Right lobe of liver (tissue), 4 donors: ENCODE data around the gene PTH2.

Experiments
- POLR2A ChIP-seq: fragments of 450-650 bp; IDR thresholded peaks from one replicate; pipeline ENCODE4 v1.6.1; 2017; ENCODE audit warnings: antibody characterized with exemption, mild to moderate bottlenecking
- TF ChIP-seq, protein P1 (sequence below), 4 donors: fragments of 200-600 bp in 3 of 4; fragments of 450-650 bp in 1 of 4; IDR thresholded peaks; one replicate each; pipeline versions ENCODE4 v1.5.1 to v1.8.0; 2016 to 2022; ENCODE audit warnings: antibody characterized with exemption in 4 of 4, mild to moderate bottlenecking in 2 of 4
- donor health status: DM: no; HTN: no; CAD: no.
- donor health status: DM: no; HTN: no; CAD: no.
- donor health status: DM: no; HTN: yes; CAD: no.

GRCh38 chr19:49455773-49456172 is 32.5 kb upstream of the PTH2 start:
- TF ChIP-seq, protein P1, sequence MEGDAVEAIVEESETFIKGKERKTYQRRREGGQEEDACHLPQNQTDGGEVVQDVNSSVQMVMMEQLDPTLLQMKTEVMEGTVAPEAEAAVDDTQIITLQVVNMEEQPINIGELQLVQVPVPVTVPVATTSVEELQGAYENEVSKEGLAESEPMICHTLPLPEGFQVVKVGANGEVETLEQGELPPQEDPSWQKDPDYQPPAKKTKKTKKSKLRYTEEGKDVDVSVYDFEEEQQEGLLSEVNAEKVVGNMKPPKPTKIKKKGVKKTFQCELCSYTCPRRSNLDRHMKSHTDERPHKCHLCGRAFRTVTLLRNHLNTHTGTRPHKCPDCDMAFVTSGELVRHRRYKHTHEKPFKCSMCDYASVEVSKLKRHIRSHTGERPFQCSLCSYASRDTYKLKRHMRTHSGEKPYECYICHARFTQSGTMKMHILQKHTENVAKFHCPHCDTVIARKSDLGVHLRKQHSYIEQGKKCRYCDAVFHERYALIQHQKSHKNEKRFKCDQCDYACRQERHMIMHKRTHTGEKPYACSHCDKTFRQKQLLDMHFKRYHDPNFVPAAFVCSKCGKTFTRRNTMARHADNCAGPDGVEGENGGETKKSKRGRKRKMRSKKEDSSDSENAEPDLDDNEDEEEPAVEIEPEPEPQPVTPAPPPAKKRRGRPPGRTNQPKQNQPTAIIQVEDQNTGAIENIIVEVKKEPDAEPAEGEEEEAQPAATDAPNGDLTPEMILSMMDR (IDR thresholded peaks at IDR 0.05): no peak
- TF ChIP-seq POLR2A: no peak
